Gastroesophageal sphincter (tissue), 4 donors: Measurements from ENCODE around the gene PRDM16. TPM values are rescaled to one million over a fixed set of nuclear protein-coding genes. Genes with fewer than 3 reads are reported as not detected.

ENCODE experiments used
- ATAC-seq: fragments of 150-250 bp; one replicate; pipeline ENCODE4 v1.9.1; 2016; ENCODE audit warnings: mild to moderate bottlenecking, moderate library complexity
- H3K27ac ChIP-seq, 4 donors: fragments of 200-600 bp; sonication (generic) in 3 of 4; 1 replicate in 3 of 4; 2 replicates in 1 of 4; pipeline ENCODE4 v1.5.1; 2016 to 2019
- H3K27me3 ChIP-seq: fragments of 200-600 bp; sonication (generic); one replicate; pipeline ENCODE4 v1.5.1; 2019
- H3K36me3 ChIP-seq, 2 donors: fragments of 200-600 bp; sonication (generic); one replicate each; pipeline ENCODE4 v1.5.1; 2019; ENCODE audit warnings: control low read depth in 1 of 2
- H3K4me1 ChIP-seq, 3 donors: fragments of 200-600 bp; sonication (generic); 1 replicate in 2 of 3; 2 replicates in 1 of 3; pipeline ENCODE4 v1.5.1; 2016 to 2019; ENCODE audit warnings: control low read depth in 2 of 3
- H3K4me3 ChIP-seq, 2 donors: fragments of 200-600 bp; sonication (generic); one replicate each; pipeline ENCODE4 v1.5.1; 2019; ENCODE audit warnings: mild to moderate bottlenecking in 1 of 2, moderate library complexity in 1 of 2
- H3K9me3 ChIP-seq, 3 donors: fragments of 200-600 bp; sonication (generic); one replicate each; pipeline ENCODE4 v1.5.1; 2017 to 2019; ENCODE audit warnings: control low read depth in 2 of 3
- CTCF ChIP-seq, 4 experiments: fragments of 200-600 bp in 2 of 4; fragments of 450-650 bp in 2 of 4; sonication (generic) in 1 of 4; IDR thresholded peaks; one replicate each; pipeline ENCODE4 v1.5.1; 2017 to 2019; ENCODE audit warnings: antibody characterized with exemption in 4 of 4, mild to moderate bottlenecking in 2 of 4, moderate library complexity in 2 of 4
- EP300 ChIP-seq: sonication (generic); formaldehyde crosslinking; IDR thresholded peaks from one replicate; pipeline ENCODE4 v1.6.1; 2017; ENCODE audit warnings: antibody characterized with exemption, mild to moderate bottlenecking
- POLR2A ChIP-seq, 2 donors: fragments of 450-650 bp; IDR thresholded peaks; one replicate each; pipeline ENCODE4 v1.6.1; 2017; ENCODE audit warnings: antibody characterized with exemption in 2 of 2, mild to moderate bottlenecking in 2 of 2, moderate library complexity in 1 of 2
- POLR2AphosphoS5 ChIP-seq: sonication (generic); formaldehyde crosslinking; IDR thresholded peaks from one replicate; pipeline ENCODE4 v1.6.1; 2017; ENCODE audit warnings: antibody characterized with exemption
- WGBS, 2 donors: methylation state at CpG; one replicate each; pipeline ENCODE4 v1.1.5; 2018; ENCODE audit warnings: low coverage in 1 of 2; 5-methylcytosine and 5-hydroxymethylcytosine counted together
- total RNA-seq, 4 donors: library from RNA; depleted of rRNA; stranded (reverse); fragments of >200 nt; gene quantifications; one replicate each; pipeline ENCODE4 v1.1.0, GENCODE V29; 2016

PRDM16 gene
- total RNA-seq, 4 donors from 2014 or later: 1.1 to 3.4 (median 1.6) TPM

- H3K36me3 ChIP-seq: peaks cover 0 to 8% of the 10 kb centered on the region in 2 donors
- 73 to 100% methylated on average over 2 to 3 of the region's 39 CpGs for whole genome bisulfite sequencing, 2 donors
- peaks cover 97% of the 10 kb centered on the region for H3K27me3 ChIP-seq
- peaks cover 0 to 15% (median 0%) of the 10 kb centered on the region in 3 donors for H3K4me1 ChIP-seq
- ATAC-seq: peak; percentile 34
- H3K9me3 ChIP-seq: peaks cover 0 to 11% (median 0%) of the 10 kb centered on the region in 3 donors
- peak overlapping the region in 2 of 4 donors; percentile 7 to 11 for H3K27ac ChIP-seq
- TF ChIP-seq EP300: no peak
- TF ChIP-seq POLR2A (IDR thresholded peaks at IDR 0.05): no peak
- no peak for TF ChIP-seq CTCF (IDR thresholded peaks at IDR 0.05)
- TF ChIP-seq POLR2AphosphoS5: no peak
- H3K4me3 ChIP-seq: no peak overlapping the region
Observed at GRCh38 chr1:3415260-3416090, 346.5 kb downstream of the PRDM16 start.

GRCh38 chr1:3417082-3417739 lies 348.2 kb downstream of the PRDM16 start:
- no peak for TF ChIP-seq POLR2AphosphoS5
- no peak for TF ChIP-seq EP300
- TF ChIP-seq POLR2A (IDR thresholded peaks at IDR 0.05): no peak
- no peak for ATAC-seq
- Histone ChIP-seq H3K4me3 (no peak overlapping the region), H3K27ac (no peak overlapping the region), H3K4me1 (peaks cover 0 to 13% (median 0%) of the 10 kb centered on the region in 3 donors), H3K36me3 (peaks cover 0 to 8% of the 10 kb centered on the region in 2 donors), H3K27me3 (peaks cover 92% of the 10 kb centered on the region), H3K9me3 (peaks cover 0 to 17% (median 0%) of the 10 kb centered on the region in 3 donors)
- 73 to 79% methylated on average over 1 to 6 of the region's 6 CpGs for WGBS, 2 donors

GRCh38 chr1:3417934-3418333 lies 348.9 kb downstream of the PRDM16 start:
- Histone ChIP-seq H3K36me3 (peaks cover 0 to 8% of the 10 kb centered on the region in 2 donors), H3K9me3 (peaks cover 0 to 17% (median 0%) of the 10 kb centered on the region in 3 donors), H3K4me1 (peaks cover 0 to 20% (median 0%) of the 10 kb centered on the region in 3 donors), H3K27ac (no peak overlapping the region), H3K27me3 (peaks cover 88% of the 10 kb centered on the region), H3K4me3 (no peak overlapping the region)
- no peak for TF ChIP-seq POLR2A (IDR thresholded peaks at IDR 0.05)
- no peak for TF ChIP-seq CTCF (IDR thresholded peaks at IDR 0.05)
- no peak for TF ChIP-seq EP300
- no peak for TF ChIP-seq POLR2AphosphoS5
- no peak for ATAC-seq
- WGBS, 2 donors: no CpG with 5 or more reads among the region's 9 CpGs

- TF ChIP-seq EP300 (no peak), POLR2AphosphoS5 (no peak), CTCF (IDR thresholded peaks at IDR 0.05) (no peak), POLR2A (IDR thresholded peaks at IDR 0.05) (no peak)
- Histone ChIP-seq H3K4me3 (no peak overlapping the region), H3K27ac (no peak overlapping the region), H3K9me3 (peaks cover 0 to 17% (median 0%) of the 10 kb centered on the region in 3 donors), H3K36me3 (peaks cover 0 to 8% of the 10 kb centered on the region in 2 donors), H3K4me1 (peaks cover 0 to 25% (median 0%) of the 10 kb centered on the region in 3 donors), H3K27me3 (peaks cover 88% of the 10 kb centered on the region)
- no peak for ATAC-seq
- 100% methylated on average over 2 of the region's 8 CpGs; no CpG with 5 or more reads in 1 of the 2 donors for WGBS, 2 donors
Observed at GRCh38 chr1:3418600-3418999, 349.6 kb downstream of the PRDM16 start.

- Histone ChIP-seq H3K4me3 (no peak overlapping the region), H3K9me3 (peaks cover 0 to 17% (median 0%) of the 10 kb centered on the region in 3 donors), H3K27me3 (peaks cover 88% of the 10 kb centered on the region), H3K36me3 (peaks cover 0 to 8% of the 10 kb centered on the region in 2 donors), H3K27ac (no peak overlapping the region), H3K4me1 (peaks cover 0 to 29% (median under 1%) of the 10 kb centered on the region in 3 donors)
- no peak for ATAC-seq
- TF ChIP-seq CTCF (IDR thresholded peaks at IDR 0.05) (no peak), POLR2A (IDR thresholded peaks at IDR 0.05) (no peak), EP300 (no peak), POLR2AphosphoS5 (no peak)
- 59 to 60% methylated on average over 7 to 11 of the region's 15 CpGs for WGBS, 2 donors
Observed at GRCh38 chr1:3419415-3420204, 350.6 kb downstream of the PRDM16 start.
